HG02623 (cell line): ENCODE data around the gene IPO7.
"Not testable (repeated sequence)": the region's sequence is repeated elsewhere in the genome, so short reads cannot be mapped to it uniquely, and the experiment has no call there.

Experiments
- ATAC-seq: cut with Tn5 transposase; IDR thresholded peaks from one replicate; pipeline ENCODE4 v1.9.1; 2021; ENCODE audit warnings: moderate library complexity; ENCODE audit not compliant: unreplicated experiment

IPO7 gene

DNA sequence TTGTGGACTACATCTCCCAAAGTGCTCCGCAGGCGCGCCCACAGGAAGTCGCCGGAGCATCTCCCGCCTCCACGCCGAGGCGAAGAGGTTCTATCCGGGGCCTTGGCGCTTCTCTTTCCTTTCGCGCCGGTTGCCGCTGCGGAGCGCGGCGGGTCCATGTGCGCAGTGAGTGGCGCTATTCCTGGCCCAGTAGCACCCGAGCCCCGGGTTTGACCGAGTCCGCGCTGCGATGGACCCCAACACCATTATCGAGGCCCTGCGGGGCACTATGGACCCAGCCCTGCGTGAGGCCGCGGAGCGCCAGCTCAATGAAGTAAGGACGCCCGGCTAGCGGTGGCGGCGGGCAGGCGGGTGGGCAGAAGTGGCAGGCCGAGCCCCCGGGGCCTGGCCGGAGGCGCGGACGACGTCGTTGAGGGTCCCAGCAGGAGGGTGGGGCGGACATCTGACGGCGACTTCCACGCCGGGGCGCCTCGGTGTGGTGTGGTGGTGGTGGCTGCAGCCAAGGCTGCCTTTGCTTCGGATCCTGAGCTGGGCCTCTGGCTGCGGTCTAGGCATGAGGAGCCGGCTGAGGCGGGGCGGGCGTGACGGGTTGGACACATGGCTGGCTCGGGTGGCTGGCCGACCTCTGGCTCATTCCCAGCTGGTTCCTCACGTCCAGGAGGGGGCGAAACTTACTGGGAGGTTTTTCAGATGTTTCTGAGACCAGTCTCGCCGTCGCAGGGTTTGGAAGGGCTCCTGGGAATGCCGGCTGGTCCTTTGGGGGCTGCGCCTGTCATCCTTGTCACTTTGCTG, at the start of gene IPO7:
IPO7 (plus strand) TSS at position 118 of the 792 bp plus-strand sequence; CDS start at position 230, 112 bp downstream.
- ATAC-seq = peak; percentile 88

DNA sequence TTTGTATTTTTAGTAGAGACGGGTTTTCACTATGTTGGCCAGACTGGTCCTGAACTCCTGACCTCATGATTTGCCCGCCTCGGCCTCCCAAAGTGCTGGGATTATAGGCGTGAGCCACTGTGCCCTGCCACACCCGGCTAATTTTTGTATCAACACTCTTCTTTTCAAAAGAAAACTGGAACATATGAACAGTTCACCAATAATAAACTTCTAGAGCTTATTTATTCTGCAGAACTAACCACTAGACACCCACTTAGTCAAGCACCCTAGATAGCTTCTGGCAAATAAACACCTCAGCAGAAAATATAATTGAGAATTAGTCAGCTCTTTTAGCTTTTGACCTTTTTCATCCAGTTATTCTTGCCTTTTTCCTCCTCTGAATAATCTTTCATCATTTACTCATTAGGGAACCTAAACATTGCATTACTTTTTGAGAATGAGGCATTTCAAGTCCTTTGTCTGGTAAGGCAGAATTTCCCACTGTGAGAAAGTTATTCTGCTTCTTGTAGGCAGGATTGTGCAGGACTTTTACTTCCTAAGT, 42.7 kb upstream of the IPO7 start:
- ATAC-seq = no peak

DNA sequence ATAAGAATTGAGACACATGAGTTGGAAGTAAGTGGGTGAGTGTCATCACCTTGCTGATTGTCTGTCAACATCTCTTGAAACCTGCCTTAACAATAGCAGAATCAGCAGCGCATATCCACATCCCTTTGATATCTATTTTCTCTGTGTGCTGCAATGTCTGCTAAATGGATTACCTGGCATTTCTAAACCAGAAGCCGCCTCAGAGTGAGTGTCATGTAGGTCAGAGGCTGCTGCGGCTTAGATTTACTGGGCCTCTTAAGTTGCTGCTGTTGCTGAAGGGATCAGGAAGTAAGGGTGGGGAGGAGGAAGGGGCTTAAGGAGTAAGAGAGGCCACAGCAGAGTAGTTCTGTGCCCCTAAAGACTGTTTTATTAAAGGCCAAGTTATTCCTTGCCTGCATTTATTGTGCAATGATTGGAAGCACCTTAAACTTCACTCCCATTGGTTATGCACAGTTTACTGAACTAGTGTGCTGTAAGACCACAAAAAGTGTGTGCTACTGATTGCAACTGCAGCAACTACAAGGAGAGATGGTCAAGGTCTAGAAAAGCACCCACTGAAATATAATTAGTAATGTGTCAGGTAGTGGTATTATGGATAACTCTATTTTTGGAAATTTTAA, 40.3 kb upstream of the IPO7 start:
- no peak for ATAC-seq

DNA sequence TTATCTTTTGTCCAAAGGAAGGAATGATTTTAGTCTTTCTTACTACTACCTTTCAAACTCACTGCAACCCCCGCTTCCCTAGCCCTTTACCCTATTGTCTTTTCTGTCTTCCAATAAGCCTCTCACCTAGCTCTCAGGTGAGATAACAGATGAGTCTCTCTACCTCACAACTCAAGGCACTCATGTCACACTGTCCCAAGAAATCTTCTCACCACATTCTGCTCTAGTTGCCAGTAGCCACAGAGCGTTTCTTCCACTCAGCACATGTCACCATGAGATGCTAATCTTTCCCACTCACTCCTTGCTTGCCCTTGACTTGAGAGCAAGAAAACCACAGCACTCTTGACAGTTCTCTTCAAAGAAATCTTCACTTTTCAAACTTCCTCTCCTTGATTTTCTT, 37.4 kb upstream of the IPO7 start:
- no peak for ATAC-seq

DNA sequence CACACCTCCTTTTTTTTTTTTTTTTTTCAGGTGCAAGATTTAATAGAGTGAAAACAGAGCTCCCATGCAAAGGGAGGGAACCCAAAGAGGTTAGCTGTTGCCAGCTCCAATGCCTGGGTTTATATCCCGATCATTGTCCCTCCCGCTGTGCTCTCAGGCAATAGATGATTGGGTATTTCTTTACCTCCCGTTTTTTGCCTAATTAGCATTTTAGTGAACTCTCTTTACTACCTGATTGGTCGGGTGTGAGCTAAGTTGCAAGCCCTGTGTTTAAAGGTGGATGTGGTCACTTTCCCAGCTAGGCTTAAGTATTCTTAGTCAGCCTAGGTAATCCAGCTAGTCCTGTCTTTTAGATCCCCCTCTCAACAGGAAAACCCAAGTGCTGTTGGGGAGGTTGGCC, 36.7 kb upstream of the IPO7 start:
- not testable (repeated sequence) for ATAC-seq

DNA sequence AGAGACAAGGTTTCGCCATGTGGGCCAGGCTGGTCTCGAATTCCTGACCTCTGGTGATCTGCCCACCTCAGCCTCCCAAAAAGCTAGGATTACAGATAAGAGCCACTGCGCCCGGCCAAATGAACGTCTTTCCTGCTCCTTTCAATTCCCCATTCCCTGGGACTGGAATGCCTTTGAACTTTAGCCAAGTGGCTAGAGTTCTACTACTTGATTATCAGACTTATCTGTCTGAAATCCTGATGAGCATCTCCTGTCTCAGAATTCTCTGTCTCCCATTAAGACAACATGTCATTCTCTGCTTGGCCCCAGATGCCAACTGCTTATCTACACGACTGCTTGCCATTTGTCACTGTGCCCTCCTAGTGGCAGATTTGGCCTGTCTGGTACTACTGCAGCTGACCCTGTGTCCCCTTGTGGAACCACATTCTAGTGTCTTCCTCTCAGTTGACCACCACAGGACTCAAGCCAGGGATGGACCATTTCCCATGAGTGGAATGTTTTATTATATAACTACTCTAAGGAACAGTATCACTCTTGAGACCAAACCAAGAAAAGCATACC, 33.1 kb upstream of the IPO7 start:
- no peak for ATAC-seq

DNA sequence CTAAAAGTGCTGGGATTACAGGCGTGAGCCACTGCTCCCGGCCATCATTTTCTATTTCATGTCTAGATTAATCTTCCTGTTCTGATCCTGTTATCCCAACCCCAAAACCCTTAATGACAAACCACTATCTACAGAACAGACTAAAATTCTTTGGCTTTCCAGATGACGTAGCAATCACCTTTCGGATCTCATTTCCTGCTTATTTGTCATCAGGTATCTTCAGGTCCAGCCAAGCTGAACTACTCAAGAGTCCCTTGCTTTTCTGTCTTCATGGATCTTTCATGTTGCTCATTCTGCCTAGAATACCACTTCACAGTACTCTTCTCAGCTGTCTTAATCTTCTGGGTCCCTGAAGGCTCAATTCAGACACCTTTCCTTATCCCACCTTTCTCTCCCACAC, 27.4 kb upstream of the IPO7 start:
- no peak for ATAC-seq

DNA sequence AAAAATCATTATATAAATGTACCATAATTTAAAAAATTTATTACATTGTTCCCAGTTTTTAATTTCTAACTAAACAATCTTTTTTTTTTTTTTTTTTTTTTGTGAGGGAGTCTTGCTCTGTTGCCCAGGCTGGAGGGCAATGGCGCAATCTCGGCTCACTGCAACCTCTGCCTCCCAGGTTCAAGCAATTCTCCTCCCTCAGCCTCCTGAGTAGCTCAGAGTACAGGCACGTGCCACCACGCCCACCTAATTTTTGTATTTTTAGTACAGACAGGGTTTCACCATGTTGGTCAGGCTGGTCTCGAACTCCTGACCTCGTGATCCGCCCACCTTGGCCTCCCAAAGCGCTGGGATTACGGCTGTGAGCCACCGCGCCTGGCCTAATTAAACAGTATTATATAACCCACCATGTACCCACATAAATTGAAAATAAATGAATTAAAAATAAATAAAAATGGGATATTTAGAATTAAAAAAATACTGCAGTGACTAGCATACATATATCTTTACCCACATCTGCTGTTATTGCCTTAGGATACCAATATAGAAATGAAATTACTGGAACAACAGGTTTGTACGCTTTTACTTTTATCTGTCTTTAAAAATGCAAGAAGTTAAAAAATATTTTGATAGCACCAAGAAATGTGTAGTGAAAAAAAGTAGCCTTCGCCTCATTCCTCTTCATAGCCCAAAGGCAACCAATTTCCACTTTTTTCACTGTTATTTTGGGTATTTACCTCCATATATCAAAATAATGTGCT, 23.4 kb upstream of the IPO7 start:
- not testable (repeated sequence) for ATAC-seq

DNA sequence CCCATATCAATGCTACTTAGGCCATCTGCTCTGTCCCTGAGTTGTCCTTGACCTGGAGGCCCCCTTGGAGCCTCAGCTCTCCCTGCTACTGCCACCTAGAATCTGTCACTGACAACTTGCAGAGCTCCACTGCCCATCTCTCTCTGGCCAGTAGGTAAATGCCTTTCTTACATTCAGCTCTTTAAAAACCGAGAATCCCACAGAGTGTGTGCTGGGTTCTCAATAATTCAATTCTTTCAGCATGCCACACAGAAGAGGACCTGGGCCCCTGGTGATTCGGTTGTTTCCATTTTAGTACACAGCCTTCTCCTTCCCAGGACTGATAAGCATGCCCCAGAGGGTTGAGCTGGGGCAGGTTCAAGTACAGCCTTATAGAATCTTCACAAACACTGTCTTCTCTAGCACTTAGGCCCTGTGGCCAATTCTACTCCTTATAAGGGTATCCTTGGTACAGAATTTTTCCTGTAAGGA, 22.0 kb upstream of the IPO7 start:
- no peak for ATAC-seq

DNA sequence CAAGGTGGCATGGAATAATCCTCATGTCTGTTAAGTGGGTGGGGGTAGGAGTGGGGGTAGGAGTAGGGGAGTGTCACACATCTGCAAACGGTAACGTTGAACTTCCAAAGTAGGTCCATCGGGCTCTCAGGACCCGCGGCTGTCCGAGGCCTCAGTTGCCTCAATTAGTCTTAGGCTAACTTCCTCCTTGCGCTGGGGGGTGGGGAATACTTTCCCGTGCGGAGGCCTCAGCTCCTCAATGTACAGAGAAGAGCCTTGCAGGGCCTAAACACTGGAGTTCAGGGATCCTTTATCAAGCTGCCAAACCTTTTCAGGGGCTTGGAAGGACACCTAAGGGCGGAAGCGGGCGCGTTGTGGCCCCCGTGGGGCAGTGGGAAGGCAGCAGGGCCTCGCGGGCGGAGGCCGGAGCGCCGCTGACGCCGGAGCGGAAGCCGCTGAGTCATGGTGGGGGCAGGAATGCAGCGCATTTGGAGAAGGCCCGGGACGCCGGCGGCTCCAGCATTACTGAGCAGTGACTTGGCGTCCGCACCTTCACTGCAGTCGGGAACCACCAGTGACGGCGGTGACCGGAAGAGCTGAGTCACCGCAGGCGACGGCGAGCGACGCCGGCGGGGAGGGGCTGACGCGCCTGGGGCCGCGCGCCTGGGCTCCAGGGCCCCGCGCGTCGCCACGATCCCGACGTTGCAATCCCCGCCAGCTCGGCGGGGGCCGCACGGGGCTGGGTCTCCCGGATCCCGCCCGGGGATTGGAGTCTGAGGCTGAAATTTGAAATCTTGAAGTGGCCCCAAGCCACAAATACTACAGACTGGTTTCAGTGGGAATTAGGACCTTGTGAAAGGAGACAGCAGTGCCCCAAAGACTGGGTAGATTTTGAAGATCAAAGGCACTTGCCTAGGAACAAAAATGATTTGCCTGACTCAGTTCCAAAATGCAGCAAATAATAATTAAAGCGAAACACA, 20.2 kb upstream of the IPO7 start:
- peak; percentile 88 for ATAC-seq

DNA sequence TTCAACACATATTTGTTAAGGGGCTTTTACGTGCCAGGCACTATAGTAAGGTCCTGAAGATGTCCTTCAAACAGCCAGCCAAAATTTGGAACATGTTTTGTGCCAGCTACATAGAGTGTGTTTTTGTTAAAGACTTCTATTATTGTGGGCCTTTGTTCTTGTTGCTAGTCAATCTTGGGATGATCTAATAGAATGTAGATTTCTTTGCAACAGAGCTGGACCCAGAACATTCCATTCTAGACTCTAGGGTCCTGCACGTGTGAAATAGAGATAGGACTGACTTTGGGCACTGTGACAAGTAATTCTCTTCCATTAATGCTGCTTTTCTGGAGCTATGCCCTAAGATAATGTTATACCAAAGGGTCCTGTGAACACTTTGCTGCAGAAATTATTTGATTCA, 16.9 kb upstream of the IPO7 start:
- no peak for ATAC-seq

DNA sequence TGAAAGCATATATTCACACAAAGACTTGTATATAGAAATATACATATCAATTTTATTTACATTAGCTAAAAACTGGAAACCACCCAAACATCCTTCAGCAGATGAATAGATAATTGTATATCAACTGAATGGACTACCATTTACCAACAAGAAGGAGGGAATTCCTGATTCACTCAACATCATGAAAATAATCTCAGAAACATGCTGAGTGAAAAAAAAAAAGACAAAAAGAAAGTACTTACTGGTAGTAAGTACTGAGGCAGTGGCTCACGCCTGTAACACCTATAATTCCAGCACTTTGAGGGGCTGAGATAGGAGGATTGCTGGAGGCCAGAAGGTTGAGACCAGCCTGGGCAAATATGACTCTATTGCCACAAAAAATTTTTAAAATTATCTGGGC, 7.4 kb upstream of the IPO7 start:
- no peak for ATAC-seq

DNA sequence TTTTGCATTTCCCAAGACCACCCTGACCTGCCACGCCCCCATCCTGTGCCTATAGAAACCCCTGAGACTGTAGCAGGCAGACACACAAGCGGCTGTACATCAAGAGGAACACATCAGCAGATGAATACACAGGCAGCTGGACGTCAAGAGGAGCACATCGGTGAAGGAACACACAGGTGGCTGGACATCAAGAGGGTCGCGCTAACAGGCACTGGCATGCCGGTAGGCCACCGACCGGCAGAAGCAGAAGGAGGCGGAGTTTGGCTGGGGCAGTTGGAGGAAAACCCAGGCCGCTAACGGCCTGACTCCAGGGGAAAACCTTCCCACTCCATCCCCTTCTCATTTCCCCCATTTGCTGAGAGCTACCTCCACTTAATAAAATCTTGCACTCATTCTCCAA, 5.4 kb upstream of the IPO7 start:
- no peak for ATAC-seq

DNA sequence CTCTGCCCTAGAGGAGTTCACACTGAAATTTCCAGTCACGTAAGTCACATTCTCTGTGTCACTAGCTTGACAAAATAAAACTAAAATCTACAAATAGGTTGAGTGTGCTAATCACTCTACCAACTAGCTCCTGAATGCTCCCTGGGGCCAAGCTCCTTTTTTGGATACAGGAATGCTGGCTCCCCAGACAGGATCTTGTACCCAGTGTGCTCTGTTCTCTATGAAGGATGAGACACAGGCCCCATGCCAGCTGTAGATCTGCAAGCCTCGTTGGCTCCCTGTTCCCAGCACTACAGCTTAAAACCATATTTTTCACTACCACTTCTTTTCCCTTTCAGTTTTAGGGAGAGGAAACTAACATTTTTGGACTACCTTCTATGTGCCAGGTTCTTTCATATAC, 3.7 kb upstream of the IPO7 start:
- ATAC-seq = no peak

DNA sequence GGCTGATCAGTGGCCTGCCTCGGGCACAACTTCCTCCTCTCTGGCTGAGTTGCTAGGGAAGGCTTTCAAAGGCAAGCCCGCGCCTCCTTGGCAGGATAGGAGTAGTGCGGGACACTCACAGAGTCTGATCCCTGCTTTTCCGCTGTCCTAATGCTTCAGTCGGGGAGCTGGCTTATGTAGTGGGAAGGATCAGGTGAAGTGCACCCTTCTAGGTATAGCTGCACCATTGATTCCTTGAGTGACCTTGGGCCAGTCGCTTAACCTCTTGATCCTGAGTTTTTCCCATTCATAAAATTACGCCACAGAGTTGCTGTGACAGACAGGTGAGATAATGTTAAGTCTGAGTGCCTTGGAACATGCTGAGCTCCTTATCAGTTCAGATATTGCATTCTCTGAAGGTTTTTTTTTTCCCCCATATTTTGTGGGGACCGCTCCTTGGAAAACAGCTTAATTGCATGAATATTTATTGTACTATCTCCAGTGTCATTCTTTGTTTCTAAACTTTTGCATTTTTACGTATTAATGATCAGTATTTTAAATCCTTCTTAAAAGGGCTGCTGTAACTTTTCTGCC, 961 bp downstream of the IPO7 start:
- no peak for ATAC-seq

DNA sequence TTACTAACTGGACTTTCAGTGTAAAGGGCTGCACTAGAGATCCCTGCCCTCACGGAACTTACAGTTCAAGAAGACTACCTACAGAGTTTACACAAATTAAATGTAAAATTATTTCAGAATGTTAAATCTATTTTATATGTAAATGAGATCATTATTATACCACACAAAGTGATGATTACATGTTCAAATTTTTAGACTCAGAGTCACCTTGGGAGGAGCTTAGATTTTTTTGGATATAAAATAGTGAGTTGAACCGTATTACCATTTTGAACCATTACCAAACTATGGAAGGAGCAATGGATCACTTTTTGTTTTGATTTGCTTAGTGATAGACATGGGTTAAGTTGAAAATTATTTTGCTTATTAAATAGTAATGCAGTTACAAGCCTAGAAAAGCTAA, 1.6 kb downstream of the IPO7 start:
- no peak for ATAC-seq

DNA sequence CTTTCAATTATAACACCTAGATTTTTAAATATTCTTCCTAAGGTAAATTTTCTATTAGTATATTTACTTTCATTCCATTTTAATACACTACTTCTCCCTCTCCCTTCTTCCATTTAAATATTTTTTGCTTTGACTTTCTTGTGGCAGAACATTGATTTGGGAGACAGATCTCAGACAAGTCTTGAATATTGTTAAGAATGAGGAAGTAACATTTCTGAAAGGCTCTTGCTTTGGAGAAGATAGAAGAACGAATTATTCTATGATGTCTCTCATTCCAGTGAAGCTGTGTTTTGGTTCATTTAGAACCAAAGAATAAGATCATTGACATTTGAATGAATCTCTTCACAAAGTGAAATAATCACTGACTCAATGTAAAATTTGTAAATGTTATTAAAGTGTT, 2.4 kb downstream of the IPO7 start:
- no peak for ATAC-seq

DNA sequence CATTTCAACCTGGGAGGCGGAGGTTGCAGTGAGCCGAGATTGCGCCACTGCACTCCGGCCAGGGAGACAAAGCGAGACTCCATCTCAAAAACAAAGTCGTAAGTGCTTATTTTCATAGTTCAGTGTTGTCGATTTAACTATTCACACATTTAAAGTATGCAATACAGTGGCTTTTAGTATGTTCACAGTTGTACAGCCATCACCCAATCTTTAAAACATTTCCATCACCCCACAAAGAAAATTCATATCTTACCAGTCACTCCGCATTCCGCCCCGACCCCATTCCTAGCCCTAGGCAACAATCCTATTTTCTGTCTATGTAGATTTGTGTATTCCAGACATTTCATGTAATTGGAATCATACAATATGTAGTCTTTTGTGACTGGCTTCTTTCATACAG, 11.9 kb downstream of the IPO7 start:
- ATAC-seq = no peak

DNA sequence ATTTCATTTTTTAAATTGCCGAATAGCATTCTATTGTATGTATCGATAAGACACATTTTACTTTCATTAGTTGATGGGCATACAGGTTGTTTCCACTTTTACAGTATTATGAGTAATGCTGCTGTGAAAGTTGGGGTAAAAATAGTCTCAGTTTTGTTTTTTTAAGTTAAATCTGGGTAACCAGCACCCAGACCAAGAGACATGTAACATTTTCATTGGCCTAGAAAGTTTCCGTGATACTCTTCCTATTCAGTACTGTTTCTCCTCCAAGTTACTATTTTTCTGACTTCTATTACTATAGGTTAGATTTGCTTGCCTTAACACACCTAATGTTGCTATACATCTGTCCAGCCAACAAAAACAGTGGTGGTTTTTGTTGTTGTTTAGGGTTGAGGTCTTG, 12.3 kb downstream of the IPO7 start:
- ATAC-seq = no peak
